IPS DF 4.7 (cell line): ENCODE data around the gene TSPAN8.
"Not testable (repeated sequence)": the region's sequence is repeated elsewhere in the genome, so short reads cannot be mapped to it uniquely, and the experiment has no call there.

ENCODE experiments used
- DNase-seq: peaks from one replicate; pipeline ENCODE4 v3.0.0-alpha.2; 2013; ENCODE audit warnings: low spot score; ENCODE audit errors: extremely low read depth

TSPAN8 gene

DNA sequence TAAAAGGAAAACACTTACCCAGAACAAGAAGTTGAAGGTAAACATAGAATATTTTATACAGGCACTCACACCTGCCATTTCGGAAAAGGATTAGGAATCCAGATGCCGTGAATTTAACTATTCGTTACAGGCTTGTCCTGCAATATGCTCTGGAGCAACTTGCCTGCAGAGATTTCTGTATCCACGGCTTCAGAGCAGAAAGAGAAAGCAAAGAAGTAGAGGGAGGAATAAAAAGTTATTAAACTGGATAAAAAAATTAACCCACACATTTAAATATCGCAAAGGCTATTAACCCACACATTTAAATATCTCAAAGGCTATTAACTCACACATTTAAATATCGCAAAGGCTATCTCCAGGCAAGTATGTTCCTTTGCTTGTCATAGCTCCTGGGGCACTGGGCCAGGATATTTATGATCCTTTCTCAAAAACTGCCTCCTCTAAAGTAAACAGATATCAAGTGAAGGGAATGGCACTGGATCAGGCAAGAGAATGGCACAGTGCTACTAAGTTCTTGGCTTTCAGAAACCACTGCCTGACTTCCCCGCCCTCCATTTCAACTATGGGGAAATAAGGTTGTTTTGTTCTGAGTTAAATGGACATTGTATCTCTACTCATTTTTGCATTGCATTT is at the start of gene TSPAN8:
Gene TSPAN8, minus strand, starts transcription at position 399 of the 633 bp plus-strand sequence. Its CDS starts 321 bp downstream, at position 78.
- DNase-seq: no peak

GRCh38 chr12:71201136-71201679 is 43.4 kb upstream of the TSPAN8 start:
- peak; percentile 11 for DNase-seq

DNA sequence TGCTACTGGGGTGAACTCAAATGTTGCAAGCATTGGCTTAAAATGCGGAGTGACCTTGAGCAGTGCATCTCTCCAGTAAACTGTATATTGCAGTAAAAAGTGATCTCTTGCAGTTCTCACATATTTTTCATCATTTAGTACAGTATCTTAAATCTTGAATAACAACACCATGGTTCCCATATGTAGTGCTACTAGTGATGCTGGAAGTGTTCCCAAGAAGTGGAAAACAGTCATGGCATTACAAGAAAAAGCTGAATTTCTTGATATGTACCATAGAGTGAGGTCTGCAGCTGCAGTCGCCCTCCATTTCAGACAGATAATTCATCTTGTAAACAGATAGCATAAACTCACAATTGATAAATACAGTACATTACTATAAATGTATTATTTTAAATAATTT is 42.9 kb upstream of the TSPAN8 start:
- DNase-seq: no peak

DNA sequence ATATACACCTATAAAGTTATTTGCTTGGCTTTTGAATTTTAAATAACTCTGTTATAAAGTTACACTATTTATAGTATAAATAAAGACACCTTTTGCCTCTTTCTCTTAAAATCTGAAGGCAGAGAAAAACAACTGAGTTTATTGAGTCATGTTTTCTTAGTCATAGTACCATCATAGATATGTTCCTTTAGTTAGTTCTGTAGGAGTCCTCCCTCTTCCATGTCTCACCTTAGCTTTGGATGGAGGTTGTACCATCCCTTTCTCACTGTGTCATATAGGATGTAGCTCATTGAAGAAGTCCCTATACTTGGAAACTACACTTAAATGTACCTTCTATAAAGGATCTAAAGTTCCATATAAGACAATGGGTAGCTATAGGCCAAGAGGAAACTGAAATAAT is 39.7 kb upstream of the TSPAN8 start:
- no peak for DNase-seq

DNA sequence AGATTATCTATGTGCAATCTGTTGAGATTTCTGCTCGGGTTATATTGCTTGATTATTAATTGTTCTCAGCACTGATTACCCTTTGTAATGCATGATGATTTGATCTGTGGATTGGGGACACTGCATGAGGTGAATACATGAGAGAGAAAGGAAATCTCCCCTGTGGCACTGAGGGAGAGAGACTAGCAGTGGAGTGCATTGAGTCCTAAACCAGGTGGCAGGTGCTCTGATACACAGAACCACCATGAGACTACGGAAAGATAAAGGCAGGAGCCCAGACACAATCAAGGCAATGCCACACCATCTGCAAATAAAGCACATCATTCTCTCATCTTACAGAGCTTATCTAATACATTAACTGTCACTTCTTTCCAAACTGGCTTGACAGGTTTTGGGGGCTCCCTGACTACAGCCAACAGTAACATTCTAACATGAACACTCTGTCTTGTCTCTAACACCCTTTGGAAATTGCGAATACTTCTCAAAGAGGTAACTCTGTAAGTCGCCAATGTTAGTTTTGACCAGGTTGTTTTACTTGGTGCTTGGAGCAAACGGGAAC is 37.6 kb upstream of the TSPAN8 start:
- no peak for DNase-seq

- DNase-seq: no peak
Measured at GRCh38 chr12:71194657-71195056, 36.9 kb upstream of the TSPAN8 start.

DNA sequence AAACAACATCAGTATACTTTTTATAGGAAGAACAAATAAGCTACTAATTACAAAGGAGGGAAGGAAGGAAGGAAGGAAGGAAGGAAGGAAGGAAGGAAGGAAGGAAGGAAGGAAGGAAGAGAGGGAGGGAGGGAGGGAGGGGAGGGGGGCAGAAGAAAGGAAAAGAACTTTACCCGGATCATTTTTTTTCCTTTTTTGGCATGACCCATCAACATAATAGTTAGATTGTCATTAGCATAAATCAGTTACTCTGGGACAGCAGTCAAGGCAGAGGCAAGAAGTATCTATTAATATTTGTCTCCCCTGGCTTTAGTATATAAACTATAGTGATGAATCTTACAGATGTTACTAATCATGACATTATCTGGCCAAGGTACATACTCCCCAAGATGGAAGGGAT is 35.2 kb upstream of the TSPAN8 start:
- no peak for DNase-seq

- DNase-seq: no peak
Measured at GRCh38 chr12:71191509-71192196, 33.9 kb upstream of the TSPAN8 start.

DNA sequence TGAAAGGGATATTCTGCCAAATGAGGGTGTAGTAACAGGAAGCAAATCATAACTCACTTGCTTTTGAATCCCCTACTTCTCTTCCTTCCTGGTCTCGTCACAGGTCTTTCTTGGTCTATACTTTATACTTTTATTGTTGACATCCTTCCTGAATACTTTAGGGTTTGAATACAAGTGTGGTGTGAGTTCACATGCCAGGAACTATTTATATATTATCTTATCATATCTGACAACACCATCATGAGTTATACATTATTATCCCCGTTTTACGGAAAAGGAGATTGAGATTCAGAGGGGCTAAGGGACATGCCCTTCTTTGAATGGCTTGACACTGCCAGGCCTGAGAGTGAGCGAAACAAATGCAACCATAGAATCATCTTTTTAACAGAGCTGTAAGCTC is 33.0 kb upstream of the TSPAN8 start:
- no peak for DNase-seq

DNA sequence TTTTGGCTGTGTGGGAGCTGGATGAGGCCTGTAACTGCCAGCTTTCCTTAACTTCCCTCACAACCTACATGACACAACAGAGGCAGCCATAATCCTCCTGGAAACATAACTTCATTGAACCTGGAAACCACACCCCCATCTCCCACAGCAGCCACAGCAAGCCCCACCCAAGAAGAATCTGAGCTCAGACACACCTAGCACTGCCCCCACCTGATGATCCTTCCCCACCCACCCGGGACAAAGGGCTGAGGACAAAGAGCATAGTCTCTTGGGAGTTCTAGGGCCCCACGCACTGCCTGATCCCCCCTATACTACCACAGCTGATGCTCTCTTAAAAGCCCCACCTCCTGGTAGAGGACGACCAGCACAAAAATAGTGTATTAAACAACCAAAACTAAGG is 29.6 kb upstream of the TSPAN8 start:
- no peak for DNase-seq

- DNase-seq: no peak
Measured at GRCh38 chr12:71186571-71187288, 28.9 kb upstream of the TSPAN8 start.

DNA sequence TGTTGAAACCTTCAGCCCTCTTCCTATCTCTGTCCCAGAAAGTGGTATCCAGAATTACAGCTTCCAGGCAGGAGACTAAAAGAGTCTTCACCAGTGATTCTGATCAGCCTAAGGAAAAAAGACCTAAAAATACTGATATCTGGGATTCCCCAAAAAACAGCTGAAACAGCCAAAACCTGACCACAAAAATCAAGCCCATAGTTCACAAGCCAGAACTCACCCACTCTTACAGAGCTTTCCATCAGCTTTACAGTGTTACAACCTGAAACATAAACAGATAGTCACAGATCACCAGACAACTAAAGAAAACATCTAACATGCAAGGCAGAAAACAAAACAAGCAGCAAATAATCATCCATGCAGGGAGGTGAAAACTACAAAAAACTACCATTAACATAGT is 26.0 kb upstream of the TSPAN8 start:
- DNase-seq: no peak

DNA sequence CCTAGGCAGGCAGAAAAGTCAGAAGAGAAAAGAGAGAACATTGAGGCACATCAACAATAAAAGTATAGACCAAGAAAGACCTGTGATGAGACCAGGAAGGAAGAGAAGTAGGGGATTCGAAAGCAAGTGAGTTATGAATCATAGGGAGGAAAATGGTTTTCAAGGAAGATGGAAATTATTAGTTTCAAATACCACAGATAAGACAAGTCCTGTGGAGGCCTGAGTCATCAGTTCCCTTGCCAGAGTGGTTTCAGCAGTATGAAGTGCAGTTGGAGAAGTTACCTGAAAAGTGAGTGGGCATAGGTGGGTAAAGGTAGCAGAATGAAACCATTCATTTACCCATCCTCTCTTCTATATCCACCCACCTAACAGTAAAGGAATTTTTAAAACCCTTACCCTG is 25.2 kb upstream of the TSPAN8 start:
- DNase-seq: no peak

GRCh38 chr12:71178162-71178561 is 20.4 kb upstream of the TSPAN8 start:
- no peak for DNase-seq

DNA sequence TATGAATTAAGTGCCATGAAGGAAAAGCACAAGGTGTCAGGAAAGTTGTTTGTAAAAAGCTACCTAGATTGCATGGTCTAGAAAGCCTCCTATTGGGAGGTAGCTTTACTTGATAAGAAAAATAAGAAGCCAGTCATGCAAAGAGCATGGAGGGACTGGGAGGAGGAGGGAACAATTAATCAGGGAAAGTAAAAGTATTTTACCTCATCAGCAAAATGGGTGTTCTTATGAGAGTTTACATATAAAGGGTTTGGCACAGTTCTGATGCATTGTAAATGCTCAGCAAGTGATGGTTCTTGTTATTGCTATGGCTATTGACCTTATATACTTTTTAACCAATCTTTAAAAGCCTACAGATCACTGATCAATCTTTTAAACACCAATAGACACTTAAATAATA is 17.0 kb upstream of the TSPAN8 start:
- no peak for DNase-seq

- DNase-seq: no peak
Measured at GRCh38 chr12:71174146-71174545, 16.3 kb upstream of the TSPAN8 start.

DNA sequence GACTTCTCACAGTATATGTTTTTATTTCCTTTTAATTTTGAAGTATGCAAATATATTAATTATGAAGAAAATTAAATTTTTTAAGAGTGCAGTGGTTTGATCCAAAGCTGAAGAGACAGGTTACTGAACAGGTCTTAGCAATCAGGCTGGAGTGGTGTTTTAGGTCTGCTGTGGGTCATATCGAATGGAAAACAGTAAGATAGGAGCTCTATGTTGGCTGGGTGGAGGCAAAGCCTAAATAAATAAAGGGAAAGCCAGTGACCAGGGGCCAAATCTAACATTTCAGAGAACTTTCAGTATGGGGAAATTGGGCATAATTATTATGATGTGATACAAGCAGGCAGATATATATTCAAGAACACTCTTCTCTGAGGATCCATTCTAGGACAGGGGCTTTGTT is 12.7 kb upstream of the TSPAN8 start:
- DNase-seq: no peak

GRCh38 chr12:71169286-71169685 is 11.5 kb upstream of the TSPAN8 start:
- DNase-seq: no peak

DNA sequence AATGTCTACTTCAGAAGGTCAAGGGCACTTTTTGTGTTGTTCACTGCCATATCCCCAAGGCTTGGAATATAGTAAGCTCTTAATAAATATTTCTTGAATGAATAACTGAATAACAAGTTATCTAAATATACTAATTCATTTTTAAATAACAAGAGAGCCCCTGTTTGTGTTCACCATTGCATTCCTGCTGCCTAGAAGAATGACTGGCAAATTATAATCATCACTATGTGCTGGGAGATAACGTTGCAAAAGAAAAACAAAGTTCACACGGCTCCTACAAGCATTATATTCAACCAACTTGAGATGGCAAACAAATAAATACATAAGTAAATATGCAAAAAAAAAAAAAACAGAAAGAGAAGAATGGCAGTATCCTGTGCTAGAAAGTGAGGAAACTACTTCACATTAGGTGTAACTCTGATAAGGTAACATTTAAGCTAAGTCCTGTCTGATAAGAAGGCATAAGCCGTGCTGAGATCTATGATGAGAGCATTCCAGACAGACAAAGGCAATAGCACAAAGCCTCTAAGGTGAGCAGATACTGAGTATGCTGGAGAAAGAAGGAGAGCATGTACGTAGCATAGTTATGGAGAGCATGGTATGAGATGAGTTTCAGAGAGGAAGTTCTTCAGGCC is 9.2 kb upstream of the TSPAN8 start:
- no peak for DNase-seq

GRCh38 chr12:71166280-71166679 is 8.5 kb upstream of the TSPAN8 start:
- DNase-seq: no peak

GRCh38 chr12:71165780-71166179 is 8.0 kb upstream of the TSPAN8 start:
- not testable (repeated sequence) for DNase-seq
